ENCODE results near the gene DCP1A. TPM values are rescaled to one million over a fixed set of nuclear protein-coding genes. Genes with fewer than 3 reads are reported as not detected.

Gene DCP1A
- total and polyA plus RNA-seq, 9 of the 15 experiments (the other 6 are each of a cell fraction or from before 2014, with no cell fraction given), result 6.6 to 33.7 (median 13.3) TPM

DNA sequence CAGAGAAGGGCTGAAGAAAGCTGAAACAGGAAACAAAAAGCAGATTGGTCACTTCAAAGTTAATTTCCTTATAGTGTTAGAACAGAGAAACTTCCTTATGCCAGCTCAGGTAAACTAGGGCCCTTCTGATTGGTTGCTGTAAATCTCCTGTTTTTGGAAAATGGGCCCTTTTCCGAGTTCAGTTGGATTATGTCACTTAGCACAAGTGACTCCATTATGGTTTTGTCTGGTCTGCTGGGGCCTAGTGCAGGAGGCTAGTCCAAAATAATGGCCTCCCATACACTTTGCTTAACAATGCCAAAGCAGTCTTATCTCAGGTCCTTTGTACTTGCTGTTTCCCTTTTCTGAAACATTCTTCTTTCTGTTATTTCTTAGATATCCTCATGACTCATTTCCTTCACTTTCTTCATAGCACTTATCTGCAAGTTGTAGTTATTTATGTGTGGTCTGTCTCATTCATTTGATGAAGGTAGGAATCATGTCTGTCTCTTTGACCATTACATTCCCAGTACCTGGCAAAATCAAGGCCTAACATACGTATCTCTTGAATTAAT, 7.7 kb upstream of the DCP1A start (continued):
- TF ChIP-seq, protein P1, sequence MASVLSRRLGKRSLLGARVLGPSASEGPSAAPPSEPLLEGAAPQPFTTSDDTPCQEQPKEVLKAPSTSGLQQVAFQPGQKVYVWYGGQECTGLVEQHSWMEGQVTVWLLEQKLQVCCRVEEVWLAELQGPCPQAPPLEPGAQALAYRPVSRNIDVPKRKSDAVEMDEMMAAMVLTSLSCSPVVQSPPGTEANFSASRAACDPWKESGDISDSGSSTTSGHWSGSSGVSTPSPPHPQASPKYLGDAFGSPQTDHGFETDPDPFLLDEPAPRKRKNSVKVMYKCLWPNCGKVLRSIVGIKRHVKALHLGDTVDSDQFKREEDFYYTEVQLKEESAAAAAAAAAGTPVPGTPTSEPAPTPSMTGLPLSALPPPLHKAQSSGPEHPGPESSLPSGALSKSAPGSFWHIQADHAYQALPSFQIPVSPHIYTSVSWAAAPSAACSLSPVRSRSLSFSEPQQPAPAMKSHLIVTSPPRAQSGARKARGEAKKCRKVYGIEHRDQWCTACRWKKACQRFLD (CRISPR knock-in tag; IDR thresholded peaks at IDR 0.05), result peak; percentile 98
- TF ChIP-seq HDAC8 (tag; IDR thresholded peaks at IDR 0.05) (peak; percentile 97), KDM5B (IDR thresholded peaks at IDR 0.05; ENCODE audit: insufficient replicate concordance, low read depth, low read length) (no peak), PHB2 (IDR thresholded peaks at IDR 0.05; ENCODE audit: low read depth) (no peak), MIER1 (IDR thresholded peaks at IDR 0.05; ENCODE audit: low read depth) (no peak), SREBF2 (CRISPR knock-in tag; IDR thresholded peaks at IDR 0.05) (no peak), MEF2D (tag; conservative IDR thresholded peaks at IDR 0.05; ENCODE audit: low read depth) (peak; percentile 98), MYBL2 (IDR thresholded peaks at IDR 0.05; ENCODE audit: low read depth) (no peak), MYBL2 (CRISPR knock-in tag; IDR thresholded peaks at IDR 0.05; ENCODE audit: borderline replicate concordance) (no peak), ETV6 (IDR thresholded peaks at IDR 0.05; ENCODE audit: borderline replicate concordance in 1 of 2, low read depth in 2 of 2, low read length in 1 of 2) (no peak), ETV6 (CRISPR knock-in tag; IDR thresholded peaks at IDR 0.05; ENCODE audit: borderline replicate concordance) (no peak), ZNF766 (CRISPR knock-in tag; conservative IDR thresholded peaks at IDR 0.05) (peak; percentile 92), MCM7 (IDR thresholded peaks at IDR 0.05) (no peak), IFI16 (CRISPR knock-in tag; IDR thresholded peaks at IDR 0.05) (peak; percentile 95), GTF2E2 (tag; IDR thresholded peaks at IDR 0.05) (peak; percentile 39; the same call in 1 of the 2 replicates), MCM5 (IDR thresholded peaks at IDR 0.05; ENCODE audit: low read depth) (no peak), NFIX (CRISPR knock-in tag; IDR thresholded peaks at IDR 0.05; ENCODE audit: low read depth) (peak; percentile 59; the same call in 1 of the 2 replicates)
- TF ChIP-seq, protein P2, sequence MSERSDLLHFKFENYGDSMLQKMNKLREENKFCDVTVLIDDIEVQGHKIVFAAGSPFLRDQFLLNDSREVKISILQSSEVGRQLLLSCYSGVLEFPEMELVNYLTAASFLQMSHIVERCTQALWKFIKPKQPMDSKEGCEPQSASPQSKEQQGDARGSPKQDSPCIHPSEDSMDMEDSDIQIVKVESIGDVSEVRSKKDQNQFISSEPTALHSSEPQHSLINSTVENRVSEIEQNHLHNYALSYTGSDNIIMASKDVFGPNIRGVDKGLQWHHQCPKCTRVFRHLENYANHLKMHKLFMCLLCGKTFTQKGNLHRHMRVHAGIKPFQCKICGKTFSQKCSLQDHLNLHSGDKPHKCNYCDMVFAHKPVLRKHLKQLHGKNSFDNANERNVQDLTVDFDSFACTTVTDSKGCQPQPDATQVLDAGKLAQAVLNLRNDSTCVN (CRISPR knock-in tag; IDR thresholded peaks at IDR 0.05), result peak; percentile 77; the same call in 1 of the 2 replicates
- TF ChIP-seq, protein P3, sequence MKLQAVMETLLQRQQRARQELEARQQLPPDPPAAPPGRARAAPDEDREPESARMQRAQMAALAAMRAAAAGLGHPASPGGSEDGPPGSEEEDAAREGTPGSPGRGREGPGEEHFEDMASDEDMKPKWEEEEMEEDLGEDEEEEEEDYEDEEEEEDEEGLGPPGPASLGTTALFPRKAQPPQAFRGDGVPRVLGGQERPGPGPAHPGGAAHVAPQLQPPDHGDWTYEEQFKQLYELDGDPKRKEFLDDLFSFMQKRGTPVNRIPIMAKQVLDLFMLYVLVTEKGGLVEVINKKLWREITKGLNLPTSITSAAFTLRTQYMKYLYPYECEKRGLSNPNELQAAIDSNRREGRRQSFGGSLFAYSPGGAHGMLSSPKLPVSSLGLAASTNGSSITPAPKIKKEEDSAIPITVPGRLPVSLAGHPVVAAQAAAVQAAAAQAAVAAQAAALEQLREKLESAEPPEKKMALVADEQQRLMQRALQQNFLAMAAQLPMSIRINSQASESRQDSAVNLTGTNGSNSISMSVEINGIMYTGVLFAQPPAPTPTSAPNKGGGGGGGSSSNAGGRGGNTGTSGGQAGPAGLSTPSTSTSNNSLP (IDR thresholded peaks at IDR 0.05; ENCODE audit: borderline replicate concordance, low read depth, low read length), result 0 out of 2 replicates have a peak, but pooled peaks have one; percentile 8
- TF ChIP-seq, protein P4, sequence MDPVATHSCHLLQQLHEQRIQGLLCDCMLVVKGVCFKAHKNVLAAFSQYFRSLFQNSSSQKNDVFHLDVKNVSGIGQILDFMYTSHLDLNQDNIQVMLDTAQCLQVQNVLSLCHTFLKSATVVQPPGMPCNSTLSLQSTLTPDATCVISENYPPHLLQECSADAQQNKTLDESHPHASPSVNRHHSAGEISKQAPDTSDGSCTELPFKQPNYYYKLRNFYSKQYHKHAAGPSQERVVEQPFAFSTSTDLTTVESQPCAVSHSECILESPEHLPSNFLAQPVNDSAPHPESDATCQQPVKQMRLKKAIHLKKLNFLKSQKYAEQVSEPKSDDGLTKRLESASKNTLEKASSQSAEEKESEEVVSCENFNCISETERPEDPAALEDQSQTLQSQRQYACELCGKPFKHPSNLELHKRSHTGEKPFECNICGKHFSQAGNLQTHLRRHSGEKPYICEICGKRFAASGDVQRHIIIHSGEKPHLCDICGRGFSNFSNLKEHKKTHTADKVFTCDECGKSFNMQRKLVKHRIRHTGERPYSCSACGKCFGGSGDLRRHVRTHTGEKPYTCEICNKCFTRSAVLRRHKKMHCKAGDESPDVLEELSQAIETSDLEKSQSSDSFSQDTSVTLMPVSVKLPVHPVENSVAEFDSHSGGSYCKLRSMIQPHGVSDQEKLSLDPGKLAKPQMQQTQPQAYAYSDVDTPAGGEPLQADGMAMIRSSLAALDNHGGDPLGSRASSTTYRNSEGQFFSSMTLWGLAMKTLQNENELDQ (CRISPR knock-in tag; IDR thresholded peaks at IDR 0.05; ENCODE audit: borderline replicate concordance), result no peak
- TF ChIP-seq, protein P5, sequence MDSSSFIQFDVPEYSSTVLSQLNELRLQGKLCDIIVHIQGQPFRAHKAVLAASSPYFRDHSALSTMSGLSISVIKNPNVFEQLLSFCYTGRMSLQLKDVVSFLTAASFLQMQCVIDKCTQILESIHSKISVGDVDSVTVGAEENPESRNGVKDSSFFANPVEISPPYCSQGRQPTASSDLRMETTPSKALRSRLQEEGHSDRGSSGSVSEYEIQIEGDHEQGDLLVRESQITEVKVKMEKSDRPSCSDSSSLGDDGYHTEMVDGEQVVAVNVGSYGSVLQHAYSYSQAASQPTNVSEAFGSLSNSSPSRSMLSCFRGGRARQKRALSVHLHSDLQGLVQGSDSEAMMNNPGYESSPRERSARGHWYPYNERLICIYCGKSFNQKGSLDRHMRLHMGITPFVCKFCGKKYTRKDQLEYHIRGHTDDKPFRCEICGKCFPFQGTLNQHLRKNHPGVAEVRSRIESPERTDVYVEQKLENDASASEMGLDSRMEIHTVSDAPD (CRISPR knock-in tag; IDR thresholded peaks at IDR 0.05), result peak; percentile 91

Measured in K562 (cell line).